MM.1S (cell line): ENCODE measurements around the gene USPL1.

Source experiments
- DNase-seq: peaks from one replicate; pipeline ENCODE4 v3.0.0-alpha.2; 2015
- H2AFZ ChIP-seq: fragments of 300-600 bp; sonication (generic); 2 replicates; pipeline ENCODE4 v1.6.0; 2016; ENCODE audit warnings: antibody characterized with exemption, low read length
- H3F3A ChIP-seq: fragments of 300-600 bp; sonication (generic); 2 replicates; pipeline ENCODE4 v1.6.1; 2016; ENCODE audit warnings: mild to moderate bottlenecking, antibody characterized with exemption, low read length, moderate library complexity, mixed read lengths; ENCODE audit not compliant: insufficient read depth
- H3K27ac ChIP-seq: fragments of 300-600 bp; sonication (generic); 2 replicates; pipeline ENCODE4 v1.5.1; 2016; ENCODE audit warnings: mild to moderate bottlenecking, low read length
- H3K27me3 ChIP-seq: fragments of 300-600 bp; sonication (generic); replicated peaks from 2 replicates; pipeline ENCODE4 v1.6.0; 2016; ENCODE audit warnings: low read length; ENCODE audit not compliant: insufficient read depth
- H3K36me3 ChIP-seq: fragments of 300-600 bp; sonication (generic); replicated peaks from 2 replicates; pipeline ENCODE4 v1.6.1; 2016; ENCODE audit warnings: mild to moderate bottlenecking, low read length, mixed read lengths; ENCODE audit not compliant: insufficient read depth
- H3K4me1 ChIP-seq: fragments of 300-600 bp; sonication (generic); 2 replicates; pipeline ENCODE4 v1.6.1; 2016; ENCODE audit warnings: low read length, mixed read lengths
- H3K4me2 ChIP-seq: fragments of 300-600 bp; sonication (generic); 2 replicates; pipeline ENCODE4 v1.6.0; 2016; ENCODE audit warnings: low read depth, low read length
- H3K4me3 ChIP-seq: fragments of 300-600 bp; sonication (generic); 2 replicates; pipeline ENCODE4 v1.5.1; 2016; ENCODE audit warnings: low read length, mixed read lengths
- H3K79me2 ChIP-seq: fragments of 300-600 bp; sonication (generic); 2 replicates; pipeline ENCODE4 v1.6.1; 2016; ENCODE audit warnings: mixed run types, low read length, mixed read lengths
- H3K9ac ChIP-seq: fragments of 300-600 bp; sonication (generic); 2 replicates; pipeline ENCODE4 v1.6.1; 2016; ENCODE audit warnings: low read length, mixed read lengths
- H3K9me2 ChIP-seq: fragments of 300-600 bp; sonication (generic); replicated peaks from 2 replicates; pipeline ENCODE4 v1.6.1; 2016; ENCODE audit warnings: mild to moderate bottlenecking, low read length, mixed read lengths; ENCODE audit not compliant: insufficient read depth
- H3K9me3 ChIP-seq: fragments of 300-600 bp; sonication (generic); replicated peaks from 2 replicates; pipeline ENCODE4 v1.6.1; 2016; ENCODE audit warnings: mild to moderate bottlenecking, low read length, mixed read lengths; ENCODE audit not compliant: insufficient read depth
- H4K20me1 ChIP-seq: fragments of 300-600 bp; sonication (generic); 2 replicates; pipeline ENCODE4 v1.6.1; 2016; ENCODE audit warnings: mild to moderate bottlenecking, low read length, moderate library complexity, mixed read lengths; ENCODE audit not compliant: insufficient read depth
- EZH2 ChIP-seq: fragments of 300-600 bp; sonication (generic); optimal IDR thresholded peaks from 2 replicates; pipeline ENCODE3; 2017; ENCODE audit warnings: low read depth, mild to moderate bottlenecking, antibody characterized with exemption, low read length, mixed read lengths
- EZH2phosphoT487 ChIP-seq: fragments of 300-600 bp; sonication (generic); IDR thresholded peaks from 2 replicates; pipeline ENCODE4 v1.6.1; 2018; ENCODE audit warnings: antibody characterized with exemption, low read length
- TF ChIP-seq, protein P1 (sequence below): fragments of 300-600 bp; sonication (generic); IDR thresholded peaks from 2 replicates; pipeline ENCODE4 v1.5.1; 2016; ENCODE audit warnings: antibody characterized with exemption, low read length, mixed read lengths

The USPL1 gene

DNA sequence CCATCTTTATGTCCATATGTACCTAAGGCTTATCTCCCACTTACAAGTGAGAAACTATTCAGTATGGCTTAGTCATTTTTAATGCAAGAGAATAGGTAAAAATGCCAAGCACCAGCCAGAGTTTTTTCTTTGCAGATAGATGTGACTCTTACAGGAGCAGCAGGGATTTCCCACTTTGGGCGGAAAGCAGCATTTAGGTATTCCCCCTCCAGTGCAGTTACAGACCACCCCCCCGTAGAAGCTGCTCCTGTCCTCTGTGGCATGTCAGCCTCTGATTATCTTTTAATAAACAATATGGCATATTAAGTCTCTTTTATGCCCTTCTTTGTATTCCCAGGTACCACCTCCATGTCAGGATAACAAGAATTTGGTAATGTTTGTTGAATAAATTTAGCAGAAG lies 24.7 kb upstream of the USPL1 start:
- H3K4me2 ChIP-seq: no peak overlapping the region
- H3K4me1 ChIP-seq: no peaks in the 10 kb centered on the region
- TF ChIP-seq EZH2 (no peak), EZH2phosphoT487 (no peak)
- TF ChIP-seq, protein P1, sequence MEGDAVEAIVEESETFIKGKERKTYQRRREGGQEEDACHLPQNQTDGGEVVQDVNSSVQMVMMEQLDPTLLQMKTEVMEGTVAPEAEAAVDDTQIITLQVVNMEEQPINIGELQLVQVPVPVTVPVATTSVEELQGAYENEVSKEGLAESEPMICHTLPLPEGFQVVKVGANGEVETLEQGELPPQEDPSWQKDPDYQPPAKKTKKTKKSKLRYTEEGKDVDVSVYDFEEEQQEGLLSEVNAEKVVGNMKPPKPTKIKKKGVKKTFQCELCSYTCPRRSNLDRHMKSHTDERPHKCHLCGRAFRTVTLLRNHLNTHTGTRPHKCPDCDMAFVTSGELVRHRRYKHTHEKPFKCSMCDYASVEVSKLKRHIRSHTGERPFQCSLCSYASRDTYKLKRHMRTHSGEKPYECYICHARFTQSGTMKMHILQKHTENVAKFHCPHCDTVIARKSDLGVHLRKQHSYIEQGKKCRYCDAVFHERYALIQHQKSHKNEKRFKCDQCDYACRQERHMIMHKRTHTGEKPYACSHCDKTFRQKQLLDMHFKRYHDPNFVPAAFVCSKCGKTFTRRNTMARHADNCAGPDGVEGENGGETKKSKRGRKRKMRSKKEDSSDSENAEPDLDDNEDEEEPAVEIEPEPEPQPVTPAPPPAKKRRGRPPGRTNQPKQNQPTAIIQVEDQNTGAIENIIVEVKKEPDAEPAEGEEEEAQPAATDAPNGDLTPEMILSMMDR: no peak
- DNase-seq: no peak
- H3K9me2 ChIP-seq: no peaks in the 10 kb centered on the region
- no peaks in the 10 kb centered on the region for H3K79me2 ChIP-seq
- no peak overlapping the region for H2AFZ ChIP-seq
- no peaks in the 10 kb centered on the region for H3K27me3 ChIP-seq
- no peak overlapping the region for H3K27ac ChIP-seq
- no peaks in the 10 kb centered on the region for H3K9me3 ChIP-seq
- no peaks in the 10 kb centered on the region for H3K36me3 ChIP-seq
- no peak overlapping the region for H3K9ac ChIP-seq
- H3K4me3 ChIP-seq: no peak overlapping the region
- no peaks in the 10 kb centered on the region for H4K20me1 ChIP-seq
- no peaks in the 10 kb centered on the region for H3F3A ChIP-seq

GRCh38 chr13:30600496-30600895 lies 17.2 kb upstream of the USPL1 start:
- no peak for TF ChIP-seq EZH2phosphoT487
- no peak for TF ChIP-seq EZH2
- TF ChIP-seq, protein P1: no peak
- H4K20me1 ChIP-seq: no peaks in the 10 kb centered on the region
- H3K9me3 ChIP-seq: no peaks in the 10 kb centered on the region
- no peak overlapping the region for H3K27ac ChIP-seq
- no peak overlapping the region for H3K4me3 ChIP-seq
- no peaks in the 10 kb centered on the region for H3K4me1 ChIP-seq
- H3K36me3 ChIP-seq: no peaks in the 10 kb centered on the region
- H2AFZ ChIP-seq: no peak overlapping the region
- no peaks in the 10 kb centered on the region for H3K27me3 ChIP-seq
- no peak overlapping the region for H3K9ac ChIP-seq
- no peaks in the 10 kb centered on the region for H3K79me2 ChIP-seq
- DNase-seq: no peak
- H3K9me2 ChIP-seq: no peaks in the 10 kb centered on the region
- no peaks in the 10 kb centered on the region for H3F3A ChIP-seq
- no peak overlapping the region for H3K4me2 ChIP-seq

- Histone ChIP-seq H3K9me3 (no peaks in the 10 kb centered on the region), H3K36me3 (no peaks in the 10 kb centered on the region), H3F3A (no peaks in the 10 kb centered on the region), H4K20me1 (no peaks in the 10 kb centered on the region), H3K4me2 (no peak overlapping the region), H3K27me3 (no peaks in the 10 kb centered on the region), H3K4me1 (0 out of 2 replicates have a peak, but pooled peaks cover under 1% of the 10 kb centered on the region), H3K9me2 (no peaks in the 10 kb centered on the region), H2AFZ (no peak overlapping the region), H3K9ac (no peak overlapping the region), H3K4me3 (no peak overlapping the region), H3K79me2 (no peaks in the 10 kb centered on the region), H3K27ac (no peak overlapping the region)
- no peak for TF ChIP-seq EZH2
- TF ChIP-seq, protein P1: no peak
- TF ChIP-seq EZH2phosphoT487: no peak
- DNase-seq: no peak
These were observed 15.9 kb upstream of the USPL1 start for GRCh38 chr13:30601836-30602235.
